WTC11 (cell line): ENCODE measurements around the gene KCTD3.

Source experiments
- CBFB ChIP-seq: sonication (generic); formaldehyde crosslinking; IDR thresholded peaks from 2 replicates; pipeline ENCODE4 v1.8.1; 2022; ENCODE audit warnings: mild to moderate bottlenecking, low read depth, missing genetic modification reagents
- MAX ChIP-seq: sonication (generic); formaldehyde crosslinking; IDR thresholded peaks from 2 replicates; pipeline ENCODE4 v1.8.0; 2022; ENCODE audit warnings: mild to moderate bottlenecking, missing genetic modification reagents
- ZBTB21 ChIP-seq: sonication (generic); formaldehyde crosslinking; IDR thresholded peaks from 2 replicates; pipeline ENCODE4 v1.8.1; 2023; ENCODE audit warnings: mild to moderate bottlenecking, missing genetic modification reagents, borderline replicate concordance
- ZNF232 ChIP-seq: sonication (generic); formaldehyde crosslinking; IDR thresholded peaks from 2 replicates; pipeline ENCODE4 v1.8.0; 2022; ENCODE audit warnings: mild to moderate bottlenecking, missing genetic modification reagents
- ZNF396 ChIP-seq: fragments of 250-450 bp; sonication (Bioruptor Pico); IDR thresholded peaks from 2 replicates; pipeline ENCODE4 v1.8.0; 2021; ENCODE audit warnings: mild to moderate bottlenecking, moderate library complexity, borderline replicate concordance
- TF ChIP-seq, protein P1 (sequence below): sonication (generic); formaldehyde crosslinking; IDR thresholded peaks from 2 replicates; pipeline ENCODE4 v1.8.0; 2022; ENCODE audit warnings: mild to moderate bottlenecking, missing genetic modification reagents
- TF ChIP-seq, protein P2 (sequence below): sonication (generic); formaldehyde crosslinking; IDR thresholded peaks from 2 replicates; pipeline ENCODE4 v1.8.1; 2023; ENCODE audit warnings: mild to moderate bottlenecking, missing genetic modification reagents, moderate library complexity
- TF ChIP-seq, protein P3 (sequence below): fragments of 200-600 bp; IDR thresholded peaks from 2 replicates; pipeline ENCODE4 v1.8.0; 2022; ENCODE audit warnings: antibody characterized with exemption

GRCh38 chr1:215569986-215570824 is 3.1 kb downstream of the KCTD3 start:
- TF ChIP-seq CBFB (CRISPR knock-in tag) (no peak), ZNF396 (no peak), ZNF232 (CRISPR knock-in tag) (no peak), MAX (CRISPR knock-in tag) (no peak), ZBTB21 (no peak)
- TF ChIP-seq, protein P1, sequence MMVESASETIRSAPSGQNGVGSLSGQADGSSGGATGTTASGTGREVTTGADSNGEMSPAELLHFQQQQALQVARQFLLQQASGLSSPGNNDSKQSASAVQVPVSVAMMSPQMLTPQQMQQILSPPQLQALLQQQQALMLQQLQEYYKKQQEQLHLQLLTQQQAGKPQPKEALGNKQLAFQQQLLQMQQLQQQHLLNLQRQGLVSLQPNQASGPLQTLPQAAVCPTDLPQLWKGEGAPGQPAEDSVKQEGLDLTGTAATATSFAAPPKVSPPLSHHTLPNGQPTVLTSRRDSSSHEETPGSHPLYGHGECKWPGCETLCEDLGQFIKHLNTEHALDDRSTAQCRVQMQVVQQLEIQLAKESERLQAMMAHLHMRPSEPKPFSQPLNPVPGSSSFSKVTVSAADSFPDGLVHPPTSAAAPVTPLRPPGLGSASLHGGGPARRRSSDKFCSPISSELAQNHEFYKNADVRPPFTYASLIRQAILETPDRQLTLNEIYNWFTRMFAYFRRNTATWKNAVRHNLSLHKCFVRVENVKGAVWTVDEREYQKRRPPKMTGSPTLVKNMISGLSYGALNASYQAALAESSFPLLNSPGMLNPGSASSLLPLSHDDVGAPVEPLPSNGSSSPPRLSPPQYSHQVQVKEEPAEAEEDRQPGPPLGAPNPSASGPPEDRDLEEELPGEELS (CRISPR knock-in tag): no peak
- TF ChIP-seq, protein P2, sequence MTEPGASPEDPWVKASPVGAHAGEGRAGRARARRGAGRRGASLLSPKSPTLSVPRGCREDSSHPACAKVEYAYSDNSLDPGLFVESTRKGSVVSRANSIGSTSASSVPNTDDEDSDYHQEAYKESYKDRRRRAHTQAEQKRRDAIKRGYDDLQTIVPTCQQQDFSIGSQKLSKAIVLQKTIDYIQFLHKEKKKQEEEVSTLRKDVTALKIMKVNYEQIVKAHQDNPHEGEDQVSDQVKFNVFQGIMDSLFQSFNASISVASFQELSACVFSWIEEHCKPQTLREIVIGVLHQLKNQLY: no peak
- TF ChIP-seq, protein P3, sequence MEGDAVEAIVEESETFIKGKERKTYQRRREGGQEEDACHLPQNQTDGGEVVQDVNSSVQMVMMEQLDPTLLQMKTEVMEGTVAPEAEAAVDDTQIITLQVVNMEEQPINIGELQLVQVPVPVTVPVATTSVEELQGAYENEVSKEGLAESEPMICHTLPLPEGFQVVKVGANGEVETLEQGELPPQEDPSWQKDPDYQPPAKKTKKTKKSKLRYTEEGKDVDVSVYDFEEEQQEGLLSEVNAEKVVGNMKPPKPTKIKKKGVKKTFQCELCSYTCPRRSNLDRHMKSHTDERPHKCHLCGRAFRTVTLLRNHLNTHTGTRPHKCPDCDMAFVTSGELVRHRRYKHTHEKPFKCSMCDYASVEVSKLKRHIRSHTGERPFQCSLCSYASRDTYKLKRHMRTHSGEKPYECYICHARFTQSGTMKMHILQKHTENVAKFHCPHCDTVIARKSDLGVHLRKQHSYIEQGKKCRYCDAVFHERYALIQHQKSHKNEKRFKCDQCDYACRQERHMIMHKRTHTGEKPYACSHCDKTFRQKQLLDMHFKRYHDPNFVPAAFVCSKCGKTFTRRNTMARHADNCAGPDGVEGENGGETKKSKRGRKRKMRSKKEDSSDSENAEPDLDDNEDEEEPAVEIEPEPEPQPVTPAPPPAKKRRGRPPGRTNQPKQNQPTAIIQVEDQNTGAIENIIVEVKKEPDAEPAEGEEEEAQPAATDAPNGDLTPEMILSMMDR: no peak
